ENCODE data around the gene CTDP1. TPM values are rescaled to one million over a fixed set of nuclear protein-coding genes. Genes with fewer than 3 reads are reported as not detected.

CTDP1 gene
- total and polyA plus RNA-seq, 9 of the 15 experiments (the other 6 are each of a cell fraction or from before 2014, with no cell fraction given): 0.07 to 19.2 (median 4.0) TPM

- TF ChIP-seq ZNF639 (CRISPR knock-in tag; conservative IDR thresholded peaks at IDR 0.05 in 1 of 2, IDR thresholded peaks at IDR 0.05 in 1 of 2) (no peak; a peak in 2 of 4 replicates), ZNF146 (CRISPR knock-in tag; IDR thresholded peaks at IDR 0.05; ENCODE audit: unreplicated experiment) (no peak), ZNF24 (IDR thresholded peaks at IDR 0.05) (0 out of 2 replicates have a peak, but pooled peaks have one; percentile 15), L3MBTL2 (IDR thresholded peaks at IDR 0.05) (peak; percentile 93), ZNF263 (CRISPR knock-in tag; IDR thresholded peaks at IDR 0.05; ENCODE audit: borderline replicate concordance) (no peak; the same call in 1 of the 2 replicates), ZNF133 (CRISPR knock-in tag; IDR thresholded peaks at IDR 0.05) (no peak), NRF1 (conservative IDR thresholded peaks at IDR 0.05 in 1 of 2, IDR thresholded peaks at IDR 0.05 in 1 of 2) (peak; percentile 87 to 89), MAZ (CRISPR knock-in tag; conservative IDR thresholded peaks at IDR 0.05 in 1 of 2, IDR thresholded peaks at IDR 0.05 in 1 of 2) (peak; percentile 85 to 89), JUNB (CRISPR knock-in tag; conservative IDR thresholded peaks at IDR 0.05) (no peak), ZNF318 (IDR thresholded peaks at IDR 0.05; ENCODE audit: borderline replicate concordance in 1 of 2, low read depth in 1 of 2) (no peak), TCF7L2 (IDR thresholded peaks at IDR 0.05; ENCODE audit: low read depth, low read length) (no peak), MTA3 (IDR thresholded peaks at IDR 0.05; ENCODE audit: borderline replicate concordance) (no peak; the same call in 1 of the 2 replicates), ELK1 (CRISPR knock-in tag; IDR thresholded peaks at IDR 0.05) (no peak), ELK3 (CRISPR knock-in tag; IDR thresholded peaks at IDR 0.05) (no peak)
Observed at GRCh38 chr18:79678665-79679551, 695 bp upstream of the CTDP1 start (continued).
